ENCODE results near the gene MED12. TPM values are rescaled to one million over a fixed set of nuclear protein-coding genes. Genes with fewer than 3 reads are reported as not detected.

MED12 gene
- total RNA-seq, 2 donors from 2014 or later: 14.8 to 25.5 TPM

- no peak for DNase-seq (ENCODE audit: low spot score)
- Histone ChIP-seq H3K4me3 (no peak overlapping the region), H3K27me3 (no peaks in the 10 kb centered on the region), H3K27ac (no peak overlapping the region), H3K36me3 (no peaks in the 10 kb centered on the region), H3K9me3 (no peaks in the 10 kb centered on the region), H3K4me1 (peaks cover 0 to 6% of the 10 kb centered on the region in 2 donors)
- no peak for TF ChIP-seq CTCF (IDR thresholded peaks at IDR 0.05)
Measured at GRCh38 chrX:71184803-71185495, 66.6 kb downstream of the MED12 start.

GRCh38 chrX:71191248-71191647 is 72.9 kb downstream of the MED12 start:
- Histone ChIP-seq H3K4me1 (no peaks in the 10 kb centered on the region), H3K36me3 (no peaks in the 10 kb centered on the region), H3K4me3 (no peak overlapping the region), H3K27ac (no peak overlapping the region), H3K9me3 (no peaks in the 10 kb centered on the region), H3K27me3 (no peaks in the 10 kb centered on the region)
- no peak for TF ChIP-seq CTCF (IDR thresholded peaks at IDR 0.05)
- no peak for DNase-seq (ENCODE audit: low spot score)

Other genes with a start within 250 kb of the MED12 start
- not detected for gene TEX11, start 209.9 kb upstream of the MED12 start, total RNA-seq
- gene SLC7A3, start 187.5 kb upstream of the MED12 start, total RNA-seq: not detected
- gene SNX12, start 50.3 kb upstream of the MED12 start, total RNA-seq: 10 to 100 TPM; 30.8 to 40.1 TPM
- 10 to 100 TPM; 12.4 to 17.0 TPM for gene FOXO4, start 22.7 kb upstream of the MED12 start, total RNA-seq
- gene CXorf65, start 11.9 kb upstream of the MED12 start, total RNA-seq: not detected
- gene IL2RG, start 7.0 kb upstream of the MED12 start, total RNA-seq: 1 to 10 TPM in 1 of 2 donors, not detected in 1; 4.2 TPM
- gene NLGN3, start 26.2 kb downstream of the MED12 start, total RNA-seq: under 1 TPM; 0.19 to 0.98 TPM
- gene GJB1, start 104.6 kb downstream of the MED12 start, total RNA-seq: not detected
- 10 to 100 TPM in 1 of 2 donors, 1 to 10 TPM in 1; 10.0 to 10.5 TPM for gene ZMYM3, start 135.5 kb downstream of the MED12 start, total RNA-seq
- 100 to 1,000 TPM; 110 to 120 TPM for gene NONO, start 165.0 kb downstream of the MED12 start, total RNA-seq
- 100 to 1,000 TPM; 102 to 172 TPM for gene ITGB1BP2, start 183.2 kb downstream of the MED12 start, total RNA-seq
- gene TAF1, start 247.8 kb downstream of the MED12 start, total RNA-seq: 10 to 100 TPM; 17.9 to 19.1 TPM